ENCODE results near the gene UCN.
A peak's percentile ranks its signal among the peaks of the same experiment; 100 is the strongest.
"Not testable (repeated sequence)": the region's sequence is repeated elsewhere in the genome, so short reads cannot be mapped to it uniquely, and the experiment has no call there.

Gene UCN

DNA sequence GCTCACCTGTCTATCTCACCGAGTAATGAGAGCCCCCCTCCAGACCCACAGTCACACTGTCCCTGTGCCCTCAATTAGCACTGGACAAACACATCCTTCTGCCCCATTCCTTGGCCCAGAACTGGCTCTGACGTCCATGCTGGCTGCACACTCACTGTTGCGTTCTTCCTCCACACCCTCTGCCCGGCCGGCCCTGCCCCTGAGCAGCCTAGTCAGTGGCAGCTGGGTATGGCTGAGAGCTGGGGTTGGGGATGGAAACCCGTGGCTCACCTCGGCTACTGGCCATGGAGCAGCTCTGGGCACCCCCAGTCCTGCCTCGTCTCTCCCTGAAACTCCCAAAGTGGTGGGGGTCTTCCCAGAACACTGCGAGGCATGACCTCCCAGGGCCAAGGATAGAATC is 6.5 kb upstream of the UCN start:
- DNase-seq (ENCODE audit: low spot score), result no peak

DNA sequence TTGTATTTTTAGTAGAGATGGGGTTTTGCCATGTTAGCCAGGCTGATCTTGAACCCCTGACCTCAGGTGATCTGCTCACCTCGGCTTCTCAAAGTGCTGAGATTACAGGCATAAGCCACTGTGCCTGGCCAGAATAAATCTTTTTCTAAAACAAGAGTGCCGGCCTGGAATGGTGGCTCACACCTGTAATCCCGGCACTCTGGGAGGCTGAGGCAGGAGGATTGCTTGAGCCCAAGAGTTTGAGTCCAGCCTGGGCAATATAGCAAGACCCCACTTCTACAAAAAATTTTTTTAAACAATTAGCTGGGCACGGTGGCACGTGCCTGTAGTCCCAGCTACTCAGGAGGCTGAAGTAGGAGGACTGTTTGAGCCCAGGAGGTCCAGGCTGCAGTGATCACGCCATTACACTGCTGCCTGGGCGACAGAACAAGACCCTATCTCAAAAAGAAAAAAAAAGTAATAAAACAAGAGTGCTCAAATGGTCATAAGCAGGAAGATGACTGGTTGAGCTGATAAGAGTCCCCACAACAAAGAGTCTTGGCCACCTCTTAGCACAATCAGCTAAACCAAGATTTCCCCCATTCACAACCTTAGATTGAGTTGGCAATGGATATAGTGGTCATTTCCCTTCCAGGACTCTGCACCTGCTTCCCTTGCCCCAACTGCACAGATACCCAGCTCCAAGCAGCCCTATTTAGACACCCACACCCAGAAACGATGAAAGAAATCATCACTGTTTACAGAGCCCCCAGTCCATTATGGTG is 5.8 kb upstream of the UCN start:
- DNase-seq (ENCODE audit: low spot score), result no peak

DNA sequence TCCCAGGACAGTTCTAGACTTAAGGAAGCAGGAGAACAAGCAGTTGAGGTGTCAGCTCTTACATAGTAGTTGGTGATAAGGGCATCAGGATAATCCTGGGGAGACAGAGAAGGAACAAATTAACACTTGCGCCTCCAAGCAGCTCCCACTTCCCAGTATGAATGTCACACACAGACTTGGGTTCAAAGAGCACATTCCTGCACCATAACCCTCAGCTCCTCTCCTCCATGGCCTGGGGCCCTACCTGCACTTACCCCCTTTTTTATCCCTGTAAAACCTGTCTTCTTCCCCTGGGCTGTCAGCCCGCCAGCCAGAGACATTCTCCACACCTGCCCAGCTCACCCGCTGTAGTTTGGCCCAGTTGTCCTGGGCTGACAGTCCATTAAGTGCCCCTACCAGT is 3.9 kb upstream of the UCN start:
- DNase-seq (ENCODE audit: low spot score), result no peak

DNA sequence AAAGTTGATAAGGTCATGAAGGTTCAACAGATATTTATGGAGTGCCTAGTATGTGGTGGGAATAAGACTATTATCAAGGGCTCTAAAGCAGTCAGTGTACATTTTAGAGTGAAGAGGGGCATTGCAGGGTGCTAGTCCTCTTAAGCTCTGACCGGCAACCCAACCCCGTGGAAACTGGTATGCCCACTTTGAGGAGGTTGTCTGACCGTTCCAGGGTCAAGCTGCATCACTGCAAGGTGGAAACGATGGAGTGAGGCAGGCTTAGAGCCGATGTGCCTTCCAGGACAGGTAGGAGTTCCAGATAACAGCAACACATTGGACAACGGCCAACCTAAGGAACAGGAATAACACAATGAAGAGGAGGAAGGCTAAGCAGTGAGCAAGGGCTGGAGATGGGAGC is 1.4 kb upstream of the UCN start:
- no peak for DNase-seq (ENCODE audit: low spot score)

DNA sequence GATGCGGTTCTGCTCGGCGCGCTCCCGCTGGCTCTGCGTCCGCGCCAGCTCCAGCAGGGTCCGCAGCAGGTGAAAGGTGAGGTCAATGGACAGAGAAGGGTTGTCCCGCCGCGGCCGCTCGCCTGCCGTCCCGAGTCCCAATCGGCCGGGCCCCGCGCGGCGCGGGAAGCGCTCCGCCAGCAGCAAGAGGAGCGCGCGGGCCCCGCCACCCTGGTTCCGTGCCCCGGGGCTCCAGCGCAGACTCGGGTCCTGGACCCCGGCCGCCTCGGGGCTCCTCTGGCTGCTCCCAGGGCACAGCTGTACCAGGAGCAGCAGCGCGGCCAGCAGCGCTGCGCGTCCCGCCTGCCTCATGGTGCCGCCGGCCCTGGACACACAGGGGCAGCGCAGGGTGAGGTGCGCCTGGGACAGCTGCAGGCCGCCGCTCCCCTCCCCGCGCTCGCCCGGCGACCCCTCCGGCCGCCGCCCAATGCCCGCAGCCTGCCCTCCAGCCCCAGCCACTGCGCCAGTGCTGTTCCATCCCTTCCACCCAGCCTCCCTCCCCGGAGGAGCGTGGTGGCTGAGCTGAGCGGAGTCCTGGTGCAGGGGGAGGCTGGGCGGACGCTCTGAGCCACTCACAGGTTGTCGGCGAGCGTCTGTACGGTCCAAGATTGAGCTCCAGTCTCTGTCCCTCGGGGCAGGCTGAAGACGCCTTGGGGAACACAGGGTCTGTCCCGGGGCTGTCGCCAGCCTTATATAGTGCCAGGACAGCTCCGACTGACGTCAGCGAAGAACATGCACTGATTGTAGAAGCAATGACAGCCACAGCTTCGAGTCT is 493 bp downstream of the UCN start:
- DNase-seq (ENCODE audit: low spot score), result no peak

DNA sequence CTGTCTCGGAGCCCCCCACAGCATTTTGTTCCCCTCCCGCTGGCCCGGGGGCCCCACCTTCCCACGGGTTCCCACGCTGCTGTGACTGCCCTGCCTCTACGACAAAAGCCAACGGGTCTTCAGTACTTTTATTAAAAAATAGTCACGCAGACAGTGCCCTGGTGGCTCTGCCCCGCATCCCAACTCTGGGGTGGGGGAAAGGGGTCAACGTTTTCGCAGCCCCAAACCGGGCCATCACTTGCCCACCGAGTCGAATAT is 1.0 kb downstream of the UCN start:
- no peak for DNase-seq (ENCODE audit: low spot score)

DNA sequence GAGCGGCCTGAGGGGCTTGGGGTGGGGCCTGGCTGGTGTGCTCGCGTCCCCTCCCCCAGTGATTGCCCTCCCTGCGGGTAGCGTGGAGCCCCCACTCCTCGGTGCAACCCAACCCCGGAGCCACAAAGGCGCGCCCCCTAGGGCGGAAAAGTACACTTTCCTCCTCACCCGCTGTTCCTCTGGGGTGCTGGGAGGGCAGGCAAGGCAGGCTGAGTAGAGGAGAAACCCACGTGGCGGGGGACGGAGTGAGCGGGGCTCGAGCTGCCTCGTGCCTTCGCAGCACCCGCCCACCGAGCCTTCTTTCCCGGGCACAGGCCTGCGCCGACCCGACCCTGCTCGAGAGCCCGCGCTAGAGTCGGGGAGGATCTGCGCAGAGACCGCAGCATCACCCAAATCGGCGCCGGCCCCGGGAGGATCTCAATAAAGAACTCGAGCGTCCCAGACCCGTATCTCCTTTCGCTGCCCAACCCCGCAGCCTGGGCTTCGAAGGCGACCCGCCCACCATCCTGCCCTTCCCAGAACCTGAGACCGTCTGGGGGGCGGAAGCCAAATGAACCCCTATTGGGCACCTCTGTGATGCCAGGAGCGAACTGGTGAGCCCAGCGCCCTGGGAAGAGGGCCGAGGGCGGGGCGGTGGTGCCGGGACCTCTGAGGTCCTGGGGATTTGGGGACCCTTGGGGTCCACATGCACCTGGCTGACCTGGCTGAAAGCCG is 1.5 kb downstream of the UCN start:
- DNase-seq (ENCODE audit: low spot score), result no peak

DNA sequence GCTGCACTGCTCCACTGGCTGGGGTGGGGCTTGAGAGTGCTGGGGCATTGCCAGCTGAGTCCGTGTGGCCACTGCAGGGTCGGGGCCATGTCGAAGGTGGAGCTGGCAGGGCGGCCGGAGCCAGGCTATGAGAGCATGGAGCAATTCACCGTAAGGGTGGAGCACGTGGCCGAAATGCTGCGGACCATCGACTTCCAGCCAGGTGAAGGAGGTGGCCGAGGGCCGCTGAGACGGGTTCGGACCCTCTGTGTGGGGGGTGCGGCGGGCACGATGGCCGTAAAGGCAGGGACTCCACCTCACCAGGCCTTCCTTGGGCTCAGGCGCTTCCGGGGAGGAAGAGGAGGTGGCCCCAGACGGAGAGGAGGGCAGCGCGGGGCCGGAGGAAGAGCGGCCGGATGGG is 2.1 kb downstream of the UCN start:
- DNase-seq (ENCODE audit: low spot score), result no peak

DNA sequence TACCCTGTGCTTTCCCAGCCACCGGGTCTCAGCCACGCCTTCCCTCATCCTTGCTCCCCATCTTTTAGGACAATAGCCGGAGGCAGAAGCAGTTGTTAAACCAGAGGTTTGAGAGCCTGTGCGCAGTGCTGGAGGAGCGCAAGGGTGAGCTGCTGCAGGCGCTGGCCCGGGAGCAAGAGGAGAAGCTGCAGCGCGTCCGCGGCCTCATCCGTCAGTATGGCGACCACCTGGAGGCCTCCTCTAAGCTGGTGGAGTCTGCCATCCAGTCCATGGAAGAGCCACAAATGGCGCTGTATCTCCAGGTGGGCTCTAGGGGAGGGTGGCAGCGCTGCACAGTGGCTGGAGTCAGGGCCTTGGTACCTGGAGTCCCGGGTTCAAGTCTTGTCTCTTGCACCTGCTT is 2.7 kb downstream of the UCN start:
- DNase-seq (ENCODE audit: low spot score), result no peak

DNA sequence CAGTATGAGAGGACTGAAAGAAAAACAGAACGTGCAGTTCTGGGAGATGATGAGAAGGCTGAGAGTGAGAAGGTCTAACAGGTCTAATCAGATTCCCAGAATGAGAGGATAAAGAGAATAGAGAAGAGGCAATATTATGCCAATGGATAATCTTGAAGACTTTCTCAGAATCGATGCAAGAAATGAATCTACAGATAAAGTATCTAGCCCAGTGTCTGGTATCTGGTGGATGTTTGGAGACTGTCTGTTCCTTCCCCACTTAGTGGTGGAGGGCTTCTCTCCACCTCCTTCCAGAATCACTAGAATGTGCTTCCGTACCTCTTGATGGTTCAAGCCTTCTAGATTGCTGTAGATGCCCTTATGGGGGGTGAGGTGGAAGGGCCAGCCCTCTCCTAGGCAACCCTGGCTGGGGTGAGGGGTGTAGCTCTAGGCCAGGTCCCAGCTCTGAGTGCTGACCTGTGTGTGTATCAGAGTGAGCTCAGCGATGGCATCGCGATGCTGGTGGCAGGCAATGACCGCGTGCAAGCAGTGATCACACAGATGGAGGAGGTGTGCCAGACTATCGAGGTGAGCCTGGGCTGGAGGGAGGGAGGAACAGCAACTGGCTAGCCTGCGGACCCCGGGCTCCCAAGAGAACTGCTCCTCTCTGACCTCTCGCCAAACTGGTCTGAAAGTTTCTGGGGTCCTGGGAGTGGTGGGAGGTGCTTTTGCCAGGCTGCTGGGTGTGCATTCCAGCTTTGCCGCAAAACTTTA is 3.6 kb downstream of the UCN start:
- DNase-seq (ENCODE audit: low spot score), result no peak

DNA sequence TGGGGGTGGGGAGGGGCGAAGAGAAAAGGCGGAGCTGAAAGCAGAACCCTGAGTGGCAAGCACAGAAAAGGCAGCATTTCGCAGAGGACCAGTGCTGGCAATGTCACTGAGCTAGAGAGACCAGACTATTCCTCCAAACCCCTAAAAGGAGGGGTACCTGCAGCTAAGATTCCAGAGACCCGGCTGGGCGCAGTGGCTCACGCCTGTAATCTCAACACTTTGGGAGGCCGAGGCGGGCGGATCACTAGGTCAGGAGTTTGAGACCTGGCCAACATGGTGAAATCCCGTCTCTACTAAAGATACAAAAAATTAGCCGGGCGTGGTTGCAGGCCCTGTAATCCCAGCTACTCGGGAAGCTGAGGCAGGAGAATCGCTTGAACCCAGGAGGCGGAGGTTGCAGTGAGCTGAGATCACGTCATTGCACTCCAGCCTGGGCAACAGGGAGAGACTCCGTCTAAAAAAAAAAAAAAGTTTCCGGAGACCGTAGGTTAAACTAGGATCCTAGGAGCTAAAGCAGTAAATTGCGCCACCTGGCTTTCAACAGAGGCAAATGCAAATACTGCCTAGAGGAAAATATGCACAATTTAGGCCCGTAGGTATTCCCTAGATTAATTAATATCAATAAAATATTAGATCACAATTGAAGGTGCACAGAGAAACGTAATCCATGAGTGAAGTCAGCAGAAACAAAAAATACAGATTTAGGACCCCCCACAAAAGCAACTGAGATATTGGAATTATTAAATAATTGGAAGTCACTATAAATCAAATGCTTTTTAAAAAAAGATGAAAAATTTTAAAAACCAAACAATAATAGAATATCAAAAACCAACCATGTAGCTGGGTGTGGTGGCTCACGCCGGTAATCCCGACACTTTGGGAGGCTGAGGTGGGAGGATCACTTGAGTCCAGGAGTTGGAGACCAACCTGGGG is 4.9 kb downstream of the UCN start:
- peak; percentile 82 for DNase-seq (ENCODE audit: low spot score)

DNA sequence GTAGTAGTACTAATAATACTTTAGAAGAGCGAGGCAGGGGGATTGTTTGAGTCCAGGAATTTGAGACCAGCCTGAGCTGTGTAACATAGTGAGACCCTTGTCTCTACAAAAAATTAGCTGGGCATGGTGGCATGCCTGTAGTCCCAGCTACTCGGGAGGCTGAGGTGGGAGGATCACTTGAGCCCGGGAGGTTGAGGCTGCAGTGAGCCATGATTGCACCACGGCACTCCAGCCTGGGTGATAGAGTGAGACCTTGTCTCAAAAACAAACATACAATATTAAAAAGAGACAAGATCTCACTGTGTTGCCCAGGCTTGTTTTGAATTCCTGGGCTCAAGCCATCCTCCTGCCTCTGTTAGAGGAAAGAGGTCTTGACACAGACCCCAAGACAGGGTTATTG is 7.6 kb downstream of the UCN start:
- DNase-seq (ENCODE audit: low spot score), result not testable (repeated sequence)

DNA sequence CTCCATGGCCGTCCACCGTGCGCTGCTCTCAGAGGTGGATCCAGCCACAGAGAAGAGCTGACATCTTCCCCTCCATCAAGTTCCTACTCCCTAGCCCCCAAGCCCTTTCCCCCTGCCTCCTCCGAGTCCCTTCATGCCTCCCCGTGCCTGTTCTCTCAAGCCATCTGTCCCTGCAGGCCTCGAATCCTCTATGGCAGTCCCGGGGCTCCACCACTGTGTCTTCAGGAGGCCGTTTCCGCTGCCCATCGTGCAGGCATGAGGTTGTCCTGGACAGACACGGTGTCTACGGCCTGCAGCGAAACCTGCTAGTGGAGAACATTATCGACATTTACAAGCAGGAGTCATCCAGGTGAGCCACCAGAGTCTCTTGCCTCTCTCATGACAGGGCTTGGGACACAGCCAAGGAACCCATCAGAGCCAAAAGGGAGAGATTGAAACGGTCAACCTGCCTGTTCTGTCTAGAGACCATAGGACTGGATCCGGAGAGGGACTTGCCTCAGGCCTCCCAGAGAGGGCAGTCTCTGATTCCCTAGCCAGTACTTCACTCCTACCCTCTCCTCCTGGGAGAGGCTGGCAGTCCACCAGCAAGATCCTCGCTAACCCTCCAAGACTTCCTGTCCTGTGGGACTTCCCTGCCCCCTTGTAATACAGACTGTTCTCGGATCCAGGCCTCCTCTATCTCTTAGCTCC is 9.7 kb downstream of the UCN start:
- no peak for DNase-seq (ENCODE audit: low spot score)

DNA sequence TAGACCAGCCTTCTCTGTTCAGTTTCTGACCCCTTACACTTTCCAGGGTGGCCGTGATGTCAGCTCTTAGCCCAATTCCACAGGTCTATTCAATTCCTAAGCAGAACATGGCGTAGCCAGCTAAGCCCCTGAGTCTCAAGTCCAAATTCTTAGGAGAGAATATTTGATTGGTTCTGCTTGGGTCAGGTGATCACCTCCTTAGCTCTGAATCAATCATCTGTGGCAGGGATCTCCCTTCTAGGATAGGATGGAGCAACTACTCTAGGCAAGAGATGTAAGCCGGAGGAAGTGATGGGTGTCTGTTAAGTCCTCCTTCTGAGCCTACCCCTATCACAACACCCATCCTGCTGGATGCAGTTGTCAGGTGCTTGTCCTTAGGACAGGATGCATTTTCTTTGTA is 11.1 kb downstream of the UCN start:
- DNase-seq (ENCODE audit: low spot score), result no peak

DNA sequence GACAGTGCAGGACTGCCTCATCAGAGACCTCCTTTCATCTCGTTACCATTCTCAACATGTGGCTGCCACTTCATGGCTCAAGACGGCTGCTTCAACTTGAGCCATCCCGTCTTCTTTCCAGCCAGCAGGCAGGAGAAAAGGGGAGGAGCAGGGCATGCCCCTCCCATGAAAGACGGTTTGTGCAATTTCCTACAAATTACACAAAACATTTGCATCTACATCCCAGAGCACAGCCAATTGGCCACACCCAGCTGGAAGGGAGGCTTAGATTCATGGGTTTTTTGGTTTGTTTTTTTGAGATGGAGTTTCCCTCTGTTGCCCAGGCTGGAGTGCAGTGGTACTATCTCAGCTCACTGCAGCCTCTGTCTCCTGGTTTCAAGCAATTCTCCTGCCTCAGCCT is 11.8 kb downstream of the UCN start:
- peak; percentile 37 for DNase-seq (ENCODE audit: low spot score)

DNA sequence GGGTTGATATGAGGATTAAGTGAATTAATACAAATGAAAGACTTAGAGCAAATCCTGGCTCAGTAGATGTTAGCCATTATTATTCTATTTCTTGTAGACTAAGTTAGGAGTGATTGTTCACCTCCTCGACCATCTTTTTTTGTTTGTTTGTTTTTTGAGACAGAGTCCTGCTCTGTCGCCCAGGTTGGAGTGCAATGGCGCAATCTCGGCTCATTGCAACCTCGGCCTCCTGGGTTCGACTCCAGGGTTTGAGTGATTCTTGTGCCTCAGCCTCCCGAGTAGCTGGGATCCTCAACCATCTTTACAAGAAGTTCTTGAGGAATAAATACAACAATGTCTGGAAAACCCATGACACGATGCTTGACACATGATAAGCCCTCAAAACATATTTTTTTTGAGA is 13.3 kb downstream of the UCN start:
- no peak for DNase-seq (ENCODE audit: low spot score)

DNA sequence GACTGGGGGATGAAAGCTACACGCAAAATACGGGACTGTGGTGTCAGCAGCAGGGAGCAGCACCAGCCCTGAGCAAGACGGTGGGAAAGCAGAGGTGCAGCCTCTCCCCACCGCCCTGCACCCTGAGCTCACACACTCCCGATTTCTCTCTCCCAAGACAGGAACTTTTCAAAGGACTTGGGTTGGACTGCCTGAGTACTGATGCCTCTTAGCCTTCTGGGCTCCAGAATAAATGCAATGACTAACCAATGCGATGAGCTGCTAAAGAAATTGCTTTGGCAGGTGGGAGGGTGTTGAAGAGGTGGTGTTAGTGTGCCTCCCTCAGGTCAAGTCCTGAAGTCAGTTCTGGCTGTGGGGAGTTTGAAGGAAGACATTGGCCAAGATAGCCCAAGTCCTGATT is 16.4 kb downstream of the UCN start:
- DNase-seq (ENCODE audit: low spot score), result no peak

DNA sequence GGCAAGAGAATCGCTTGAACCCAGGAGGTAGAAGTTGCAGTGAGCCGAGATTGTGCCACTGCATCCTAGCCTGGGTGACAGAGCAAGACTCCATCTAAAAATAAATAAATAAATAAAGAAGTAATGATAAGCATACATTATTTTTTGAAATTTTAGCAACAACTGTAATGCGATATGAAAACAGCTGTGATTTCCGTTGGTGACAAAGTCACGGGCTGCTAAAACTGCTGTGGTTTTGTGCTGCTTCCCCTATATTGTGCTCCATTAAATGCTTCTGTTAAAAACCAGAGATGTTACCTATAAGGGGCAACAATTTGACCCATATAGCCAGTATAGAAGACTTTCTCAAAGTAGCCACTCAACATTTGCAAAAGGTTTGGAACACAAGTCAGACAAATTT is 17.7 kb downstream of the UCN start:
- no peak for DNase-seq (ENCODE audit: low spot score)

DNA sequence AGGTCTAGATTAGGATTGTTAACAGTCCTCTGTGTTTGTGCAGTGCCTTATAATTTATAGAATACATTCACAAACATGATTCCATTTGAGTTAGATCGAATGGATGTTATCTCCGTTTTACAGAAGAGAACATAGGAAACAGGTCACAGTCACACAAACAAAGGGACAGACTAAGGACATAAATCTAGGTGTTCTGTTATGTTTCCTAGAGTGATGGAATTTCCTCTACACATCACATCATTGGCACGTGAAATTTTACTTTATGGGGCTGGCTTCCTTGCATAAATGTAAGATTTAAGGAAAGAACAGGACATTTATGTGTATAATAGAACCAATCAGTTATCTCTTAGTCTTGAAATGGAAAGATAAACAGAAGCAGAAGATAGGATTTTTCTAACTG is 19.6 kb downstream of the UCN start:
- no peak for DNase-seq (ENCODE audit: low spot score)

DNA sequence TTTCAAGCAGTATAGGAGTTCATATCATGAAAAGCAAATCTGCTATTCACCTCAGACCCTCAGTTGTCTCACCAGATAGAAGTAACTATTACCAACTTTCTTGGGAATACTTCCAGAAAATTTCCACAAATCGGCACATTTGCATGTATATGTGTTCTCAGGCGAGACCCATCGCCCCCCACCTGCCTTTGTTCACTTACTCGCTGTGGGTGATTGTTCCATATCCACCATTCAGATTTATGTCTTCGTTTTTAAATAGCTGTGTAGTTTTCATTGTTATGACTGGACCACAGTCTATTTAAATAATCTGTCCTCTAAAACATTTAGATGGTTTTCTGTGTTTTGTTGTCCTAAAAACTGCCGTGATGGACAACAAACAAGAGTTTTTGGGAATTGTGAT is 22.8 kb downstream of the UCN start:
- no peak for DNase-seq (ENCODE audit: low spot score)

DNA sequence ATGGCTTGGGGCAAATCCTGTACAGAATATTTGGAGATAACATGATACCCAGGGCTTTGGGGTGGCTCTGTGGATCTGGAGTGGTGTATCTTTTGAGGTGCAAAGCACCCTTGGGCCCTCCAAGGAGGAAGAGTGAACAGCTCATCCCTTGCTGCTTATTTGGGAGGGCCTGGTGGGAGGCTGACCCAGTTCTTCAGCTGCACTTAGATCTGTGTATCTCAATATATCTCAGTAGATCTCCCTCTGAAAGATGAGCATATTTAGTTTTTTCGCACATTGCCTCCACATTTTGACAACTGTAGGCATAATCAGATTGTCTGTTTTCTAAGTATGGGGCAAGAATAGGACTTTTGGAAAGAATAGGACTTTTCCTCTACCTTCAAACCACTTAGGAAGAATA is 23.2 kb downstream of the UCN start:
- DNase-seq (ENCODE audit: low spot score), result no peak
